Large intestine (tissue), 3 donors: Measurements from ENCODE around the gene BECN2. TPM values are rescaled to one million over a fixed set of nuclear protein-coding genes. Genes with fewer than 3 reads are reported as not detected.
"Not testable (repeated sequence)": the region's sequence is repeated elsewhere in the genome, so short reads cannot be mapped to it uniquely, and the experiment has no call there.

Experiments
- DNase-seq, 2 donors: peaks; one replicate each; pipeline versions ENCODE4 v3.0.0 to v3.0.0-alpha.2; 2013
- H3K27ac ChIP-seq: one replicate; pipeline ENCODE4 v1.5.1; 2013; ENCODE audit warnings: low read length
- H3K27me3 ChIP-seq: 2 replicates; pipeline ENCODE4 v1.6.1; 2013; ENCODE audit warnings: low read length; ENCODE audit not compliant: control insufficient read depth, insufficient read depth
- H3K36me3 ChIP-seq: 2 replicates; pipeline ENCODE4 v1.6.1; 2013; ENCODE audit warnings: low read length; ENCODE audit not compliant: control insufficient read depth, insufficient read depth
- H3K4me1 ChIP-seq: one replicate; pipeline ENCODE4 v1.6.1; 2013; ENCODE audit warnings: low read length; ENCODE audit not compliant: control insufficient read depth, insufficient read depth
- H3K4me3 ChIP-seq: one replicate; pipeline ENCODE4 v1.5.1; 2013; ENCODE audit warnings: low read length
- H3K9me3 ChIP-seq: one replicate; pipeline ENCODE4 v1.6.1; 2013; ENCODE audit warnings: mild to moderate bottlenecking, low read depth, low read length, moderate library complexity; ENCODE audit not compliant: control insufficient read depth
- WGBS: methylation state at CpG from one replicate; pipeline ENCODE4 v1.1.5; 2013; ENCODE audit warnings: low lambda C conversion rate; ENCODE audit not compliant: insufficient coverage; 5-methylcytosine and 5-hydroxymethylcytosine counted together
- polyA plus RNA-seq: library from polyadenylated mRNA; unstranded; fragments of 120-200 nt; gene quantifications from one replicate; pipeline ENCODE4 v1.2.1, GENCODE V29; 2013

Gene BECN2
- polyA plus RNA-seq, 1 donor, result not detected

DNA sequence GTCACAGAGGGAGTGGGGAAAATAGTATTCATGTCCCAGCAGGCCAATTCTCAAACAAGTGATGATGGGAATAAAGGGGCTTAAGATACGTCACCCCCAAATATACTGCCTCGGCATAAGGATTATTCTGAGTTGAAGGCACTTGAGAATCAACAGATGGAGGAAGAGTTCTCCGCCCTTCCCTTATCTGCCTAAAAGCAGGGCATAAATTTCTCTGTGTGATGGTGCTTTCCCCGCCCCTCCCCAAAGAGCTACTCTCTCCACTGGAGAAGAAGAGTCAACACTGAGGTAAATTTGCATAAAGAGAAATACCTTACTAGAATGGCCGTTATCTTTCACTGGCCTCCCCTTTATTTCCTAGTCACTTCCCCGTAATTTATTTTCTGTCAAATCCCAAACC lies 18.7 kb downstream of the BECN2 start:
- no peak overlapping the region for H3K27ac ChIP-seq
- no peak overlapping the region for H3K4me3 ChIP-seq
- no peaks in the 10 kb centered on the region for H3K4me1 ChIP-seq
- no peak for DNase-seq
- WGBS, result 28% methylated on average over 4 of the region's 6 CpGs
- H3K9me3 ChIP-seq, result no peaks in the 10 kb centered on the region
- H3K27me3 ChIP-seq, result no peaks in the 10 kb centered on the region
- no peaks in the 10 kb centered on the region for H3K36me3 ChIP-seq

DNA sequence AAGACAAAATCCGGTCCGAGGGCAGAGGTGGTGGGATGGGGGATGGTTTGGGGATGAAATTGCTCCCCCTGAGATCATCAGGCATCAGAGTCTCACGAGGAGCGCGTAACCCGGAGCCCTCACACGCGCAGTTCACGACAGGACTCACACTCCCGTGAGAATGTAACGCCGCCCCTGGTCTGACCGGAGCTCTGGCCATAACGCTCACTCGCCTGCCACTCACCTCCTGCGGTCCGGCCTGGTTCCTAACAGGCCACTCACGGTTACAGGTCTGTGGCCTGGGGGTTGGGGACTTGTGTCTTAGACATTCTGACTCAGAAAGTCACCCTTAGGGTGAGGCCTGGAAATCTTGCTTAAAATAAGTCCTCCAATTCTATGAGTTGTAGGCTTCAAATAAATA lies 21.5 kb downstream of the BECN2 start:
- WGBS, result 100% methylated on average over 1 of the region's 18 CpGs

DNA sequence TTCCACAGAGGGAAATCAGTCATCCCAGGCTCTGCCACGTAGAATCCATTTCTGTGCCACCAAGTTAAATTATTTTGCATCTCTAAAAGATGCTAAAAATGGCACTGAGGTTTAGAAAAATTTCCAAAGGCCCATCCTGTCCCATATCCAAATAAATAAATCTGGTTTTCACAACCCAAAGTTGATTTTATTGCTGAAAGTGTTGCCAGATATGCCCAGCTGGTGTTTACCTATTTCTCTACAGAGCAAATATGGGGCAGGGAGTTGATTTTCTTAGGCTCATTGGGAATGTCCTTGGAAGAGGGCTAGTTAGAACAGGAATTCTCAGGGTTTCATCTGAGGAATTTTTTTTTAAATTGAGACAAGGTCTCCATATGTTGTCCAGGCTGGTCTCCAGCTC lies 22.4 kb downstream of the BECN2 start:
- Histone ChIP-seq H3K4me1 (no peaks in the 10 kb centered on the region), H3K4me3 (no peak overlapping the region), H3K9me3 (no peaks in the 10 kb centered on the region), H3K27ac (no peak overlapping the region), H3K36me3 (no peaks in the 10 kb centered on the region), H3K27me3 (no peaks in the 10 kb centered on the region)
- DNase-seq, result no peak
- WGBS, result 100% methylated on average over 1 of the region's 1 CpG

More for the DNA sequence above, 21.5 kb downstream of the BECN2 start:
- Histone ChIP-seq H3K27me3 (no peaks in the 10 kb centered on the region), H3K27ac (no peak overlapping the region), H3K4me3 (no peak overlapping the region), H3K9me3 (no peaks in the 10 kb centered on the region), H3K36me3 (no peaks in the 10 kb centered on the region), H3K4me1 (no peaks in the 10 kb centered on the region)
- no peak for DNase-seq

DNA sequence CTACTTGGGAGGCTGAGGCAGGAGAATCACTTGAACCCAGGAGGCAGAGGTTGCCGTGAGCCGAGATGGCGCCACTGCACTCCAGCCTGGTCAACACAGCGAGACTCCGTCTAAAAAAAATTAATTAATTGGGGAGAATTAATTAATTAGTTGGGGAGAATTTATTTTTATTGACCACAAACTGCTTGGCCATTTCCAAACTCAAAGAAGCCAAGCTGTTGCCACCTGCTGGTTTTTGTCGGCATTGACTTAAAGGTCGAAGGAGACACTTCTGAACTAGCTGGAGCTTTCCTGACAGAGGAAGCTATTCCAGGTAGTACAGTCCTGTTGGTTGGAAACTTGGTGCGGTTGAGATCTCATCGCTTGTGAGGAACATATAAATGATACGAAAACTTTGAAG lies 28.2 kb downstream of the BECN2 start:
- Histone ChIP-seq H3K4me3 (no peak overlapping the region), H3K9me3 (no peaks in the 10 kb centered on the region), H3K27ac (no peak overlapping the region), H3K27me3 (no peaks in the 10 kb centered on the region), H3K4me1 (no peaks in the 10 kb centered on the region), H3K36me3 (no peaks in the 10 kb centered on the region)
- DNase-seq, result peak in 1 of 2 donors; percentile 13
- 89% methylated on average over 3 of the region's 10 CpGs for WGBS

DNA sequence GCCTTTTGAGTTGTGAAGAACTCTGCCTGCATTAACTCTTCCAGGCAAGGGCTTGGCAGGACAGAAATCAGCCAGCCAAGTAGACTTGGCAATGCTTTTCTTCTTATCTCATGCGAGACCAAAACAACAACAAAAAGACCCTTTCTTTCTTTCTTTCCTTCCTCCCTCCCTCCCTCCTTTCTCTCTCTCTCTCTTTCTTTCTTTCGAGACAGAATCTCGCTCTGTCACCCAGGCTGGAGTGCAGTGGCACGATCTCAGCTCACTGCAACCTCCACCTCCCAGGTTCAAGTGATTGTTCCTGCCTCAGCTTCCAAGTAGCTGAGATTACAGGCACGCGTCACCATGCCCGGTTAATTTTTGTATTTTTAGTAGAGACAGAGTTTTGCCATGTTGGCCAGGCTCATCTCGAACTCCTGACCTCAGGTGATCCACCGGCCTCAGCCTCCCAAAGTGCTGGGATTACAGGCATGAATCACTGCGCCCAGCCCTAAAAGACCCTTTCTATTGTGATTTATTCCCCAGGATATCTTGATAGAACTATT lies 30.9 kb downstream of the BECN2 start:
- 90% methylated on average over 2 of the region's 10 CpGs for WGBS

DNA sequence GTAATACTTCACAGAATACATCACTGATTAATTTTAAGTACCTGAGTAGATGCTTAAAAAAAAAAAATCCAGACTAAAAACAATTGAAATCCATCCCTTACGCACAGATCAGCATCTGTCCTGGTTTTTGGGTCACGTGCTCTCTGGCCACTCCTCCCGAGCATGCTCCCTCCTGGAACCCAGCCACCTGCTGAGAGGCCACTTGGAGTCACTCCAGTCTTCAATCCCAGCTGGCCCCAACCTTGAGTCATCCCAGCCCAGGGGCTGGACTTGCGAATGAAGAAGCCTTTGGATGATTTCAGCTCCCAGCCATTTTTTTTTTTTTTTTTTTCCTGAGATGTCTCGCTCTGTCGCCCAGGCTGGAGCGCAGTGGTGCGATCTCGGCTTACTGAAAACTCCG lies 32.5 kb downstream of the BECN2 start:
- Histone ChIP-seq H3K4me1 (no peaks in the 10 kb centered on the region), H3K27me3 (no peaks in the 10 kb centered on the region), H3K27ac (no peak overlapping the region), H3K4me3 (no peak overlapping the region), H3K36me3 (no peaks in the 10 kb centered on the region), H3K9me3 (no peaks in the 10 kb centered on the region)
- no CpG with 5 or more reads among the region's 10 CpGs for WGBS
- peak; percentile 30 to 33 for DNase-seq

More for the DNA sequence above, 30.9 kb downstream of the BECN2 start:
- not testable (repeated sequence) for H3K9me3 ChIP-seq, H3K27ac ChIP-seq, DNase-seq, H3K27me3 ChIP-seq, H3K36me3 ChIP-seq, H3K4me3 ChIP-seq, H3K4me1 ChIP-seq

DNA sequence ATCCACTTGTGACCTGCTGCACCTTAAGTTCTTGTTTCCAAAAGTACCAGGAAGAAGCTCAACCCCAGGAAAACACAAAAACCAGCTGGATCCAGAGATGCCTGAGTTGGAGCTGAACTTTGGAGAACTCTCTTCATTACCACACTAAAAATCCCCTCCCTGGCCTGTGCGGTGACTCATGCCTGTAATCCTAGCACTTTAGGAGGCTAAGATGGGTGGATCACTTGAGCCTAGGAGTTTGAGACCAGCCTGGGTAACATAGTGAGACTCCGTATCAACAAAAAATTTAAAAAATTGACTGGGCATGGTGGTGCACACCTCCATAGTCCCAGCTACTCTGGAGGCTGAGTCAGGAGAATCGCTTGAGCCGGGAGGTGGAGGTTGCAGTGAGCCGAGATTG lies 35.2 kb downstream of the BECN2 start:
- WGBS, result no CpG with 5 or more reads among the region's 5 CpGs
- Histone ChIP-seq H3K4me3 (no peak overlapping the region), H3K36me3 (no peaks in the 10 kb centered on the region), H3K4me1 (no peaks in the 10 kb centered on the region), H3K27me3 (no peaks in the 10 kb centered on the region), H3K9me3 (no peaks in the 10 kb centered on the region), H3K27ac (no peak overlapping the region)
- DNase-seq, result no peak

DNA sequence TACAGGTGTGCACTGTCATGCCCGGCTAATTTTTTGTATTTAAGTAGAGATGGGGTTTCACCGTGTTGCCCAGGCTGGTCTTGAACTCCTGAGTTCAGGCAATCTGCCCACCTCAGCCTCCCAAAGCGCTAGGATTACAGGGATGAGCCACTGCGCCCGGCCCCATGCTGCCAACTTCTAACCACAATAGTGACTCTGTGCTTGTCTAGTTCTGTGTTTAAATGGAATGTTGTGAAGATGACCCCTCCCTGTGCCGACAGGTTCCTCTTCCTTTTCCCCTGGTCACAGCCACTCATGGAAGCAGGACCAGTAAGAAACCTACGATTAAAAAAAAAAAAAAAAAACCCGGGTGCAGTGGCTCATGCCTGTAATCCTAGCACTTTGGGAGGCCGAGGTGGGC lies 36.6 kb downstream of the BECN2 start:
- no peak for DNase-seq
- no peaks in the 10 kb centered on the region for H3K9me3 ChIP-seq
- no CpG with 5 or more reads among the region's 9 CpGs for WGBS
- no peak overlapping the region for H3K27ac ChIP-seq
- H3K4me3 ChIP-seq, result no peak overlapping the region
- peaks cover 4% of the 10 kb centered on the region for H3K4me1 ChIP-seq
- no peaks in the 10 kb centered on the region for H3K27me3 ChIP-seq
- H3K36me3 ChIP-seq, result no peaks in the 10 kb centered on the region

DNA sequence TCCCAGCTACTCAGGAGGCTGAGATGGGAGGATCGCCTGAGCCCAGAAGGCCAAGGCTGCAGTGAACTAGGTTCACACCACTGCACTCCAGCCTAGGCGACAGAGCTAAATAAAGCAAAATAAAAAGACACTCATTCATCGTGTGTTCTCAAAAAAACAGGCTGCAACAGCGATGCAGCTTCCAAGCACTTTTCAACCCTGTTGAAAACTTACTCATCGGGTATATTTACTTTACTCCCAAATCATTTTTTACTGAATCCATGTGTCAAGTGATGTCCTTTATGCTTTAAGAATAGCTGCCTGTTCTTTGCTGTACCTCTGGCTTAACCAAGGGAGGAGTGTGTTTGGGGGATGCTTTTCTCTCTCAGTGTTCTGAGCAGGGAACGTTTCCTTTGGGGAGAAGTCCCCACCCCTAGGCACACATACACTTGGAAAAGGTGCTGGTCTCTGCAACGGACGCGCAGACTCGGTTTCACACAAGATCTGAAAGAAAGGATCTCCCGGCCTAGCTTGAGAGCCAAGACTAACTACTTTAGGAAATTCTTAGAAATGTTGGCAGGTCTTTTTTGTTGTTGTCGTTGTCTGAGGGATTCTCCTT lies 39.9 kb downstream of the BECN2 start:
- H3K4me3 ChIP-seq, result no peak overlapping the region
- H3K27ac ChIP-seq, result no peak overlapping the region
- 100% methylated on average over 3 of the region's 12 CpGs for WGBS
- DNase-seq, result no peak
- H3K9me3 ChIP-seq, result no peaks in the 10 kb centered on the region
- H3K27me3 ChIP-seq, result no peaks in the 10 kb centered on the region
- H3K4me1 ChIP-seq, result peaks cover 5% of the 10 kb centered on the region
- H3K36me3 ChIP-seq, result no peaks in the 10 kb centered on the region

DNA sequence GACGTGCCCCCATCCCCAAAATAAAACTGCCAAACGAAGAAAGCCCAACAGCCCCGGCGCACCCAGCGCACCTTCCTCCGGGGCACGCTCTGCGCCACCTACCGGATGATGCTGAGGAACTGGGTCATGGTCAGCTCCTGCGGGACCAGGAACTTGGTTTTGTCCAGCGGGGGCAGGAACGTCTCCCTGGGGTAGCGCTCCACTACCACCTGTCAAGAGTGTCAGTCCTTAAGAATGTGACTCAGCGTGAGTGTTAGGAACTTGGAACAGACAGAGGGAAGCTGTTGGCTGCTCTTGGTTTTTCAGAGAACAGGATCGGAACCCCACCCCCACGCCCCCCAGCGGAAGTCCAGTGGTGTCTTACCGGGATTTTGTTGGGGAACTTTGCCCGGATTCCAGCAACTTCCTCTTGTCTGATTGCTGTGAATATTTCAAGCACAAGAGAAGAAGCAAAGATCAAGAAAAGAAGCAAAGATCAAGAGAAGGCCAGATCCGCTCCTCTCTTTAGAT lies 40.9 kb downstream of the BECN2 start:
- H3K36me3 ChIP-seq, result no peaks in the 10 kb centered on the region
- peak overlapping the region; percentile 40 for H3K27ac ChIP-seq
- peak overlapping the region; percentile 25 for H3K4me3 ChIP-seq
- peaks cover 5% of the 10 kb centered on the region for H3K4me1 ChIP-seq
- no peaks in the 10 kb centered on the region for H3K9me3 ChIP-seq
- DNase-seq, result peak; percentile 67 to 84
- WGBS, result no CpG with 5 or more reads among the region's 20 CpGs
- no peaks in the 10 kb centered on the region for H3K27me3 ChIP-seq

DNA sequence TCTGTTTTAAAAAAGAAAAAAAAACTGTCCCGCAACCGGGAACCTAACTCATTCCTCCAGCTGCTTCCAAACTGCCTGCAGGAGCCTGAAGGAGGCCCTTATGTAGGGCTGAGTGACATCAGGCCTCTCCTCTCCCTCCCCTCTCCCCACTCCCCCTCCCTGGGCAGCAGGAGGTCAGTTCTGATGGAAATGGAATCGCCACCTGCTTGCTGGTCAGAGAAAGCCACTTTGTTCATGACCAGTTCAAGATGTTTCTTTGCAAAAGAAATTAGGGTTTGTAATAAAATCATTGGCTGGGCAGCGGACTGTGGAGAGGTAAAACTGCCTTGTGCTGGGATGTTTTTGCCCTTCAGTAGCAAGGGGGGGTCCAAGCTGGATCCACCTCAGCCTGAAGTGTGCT lies 41.5 kb downstream of the BECN2 start, which contains the start of gene MAP1LC3C:
MAP1LC3C (minus strand) TSS at position 73 of the 400 bp plus-strand sequence. CDS start 90 bp downstream, outside the sequence.
- Histone ChIP-seq H3K36me3 (no peaks in the 10 kb centered on the region), H3K27ac (peak within 1 kb of the TSS; percentile 40), H3K4me3 (peak within 1 kb of the TSS; percentile 25), H3K9me3 (no peaks in the 10 kb centered on the region), H3K4me1 (peaks cover 5% of the 10 kb centered on the region), H3K27me3 (no peaks in the 10 kb centered on the region)
- no peak for DNase-seq
- 100% methylated on average over 1 of the region's 4 CpGs for WGBS
